CD4-positive, alpha-beta T cell (primary cell): Measurements from ENCODE around the gene PRKN. TPM values are rescaled to one million over a fixed set of nuclear protein-coding genes. Genes with fewer than 3 reads are reported as not detected.

Source experiments
- ATAC-seq: fragments of 200-7000 bp; cut with Tn5 transposase; one replicate; pipeline ENCODE4 v1.10.0; 2022; ENCODE audit warnings: mild to moderate bottlenecking; ENCODE audit not compliant: poor library complexity
- CTCF ChIA-PET: fragments of 350-600 bp; sonication (Branson Sonifier 250); formaldehyde crosslinking; loops from one replicate; lab custom pipeline; 2021; ENCODE audit warnings: antibody characterized with exemption, inconsistent platforms; lab: Charles Lee
- POLR2A ChIA-PET: fragments of 350-600 bp; sonication (Branson Sonifier 250); formaldehyde crosslinking; loops from one replicate; lab custom pipeline; 2021; ENCODE audit warnings: antibody characterized with exemption, inconsistent platforms; lab: Charles Lee
- DNase-seq, 14 experiments: peaks; one replicate each; pipeline ENCODE4 v3.0.0-alpha.2; 2013 to 2020; ENCODE audit warnings: mixed read lengths in 2 of 14
- H3K27ac ChIP-seq, 2 donors: one replicate each; pipeline versions ENCODE4 v1.5.1 to v1.7.0; 2013; ENCODE audit warnings: low read length in 2 of 2, low read depth in 1 of 2, mild to moderate bottlenecking in 1 of 2
- H3K27me3 ChIP-seq, 2 experiments: 1 replicate in 1 of 2; 2 replicates in 1 of 2; pipeline versions ENCODE4 v1.6.1 to v1.7.0; 2013; ENCODE audit warnings: low read length in 2 of 2, control low read depth in 1 of 2, mild to moderate bottlenecking in 1 of 2, moderate library complexity in 1 of 2; ENCODE audit not compliant: insufficient read depth in 2 of 2, control insufficient read depth in 1 of 2
- H3K36me3 ChIP-seq: one replicate; pipeline ENCODE4 v1.6.1; 2013; ENCODE audit warnings: low read length, control low read depth; ENCODE audit not compliant: insufficient read depth
- H3K4me1 ChIP-seq: one replicate; pipeline ENCODE4 v1.6.1; 2013; ENCODE audit warnings: low read length, control low read depth; ENCODE audit not compliant: insufficient read depth
- H3K4me3 ChIP-seq: one replicate; pipeline ENCODE4 v1.5.1; 2013; ENCODE audit warnings: mild to moderate bottlenecking, low read length, moderate library complexity
- H3K9me3 ChIP-seq, 2 experiments: 1 replicate in 1 of 2; 2 replicates in 1 of 2; pipeline versions ENCODE4 v1.6.1 to v1.7.0; 2013; ENCODE audit warnings: low read length in 2 of 2, mild to moderate bottlenecking in 2 of 2, control low read depth in 1 of 2, moderate library complexity in 1 of 2; ENCODE audit not compliant: control insufficient read depth in 1 of 2, insufficient read depth in 1 of 2
- H3K27ac Mint-ChIP-seq: one replicate; pipeline ENCODE4 v1.8.0; 2020; ENCODE audit warnings: mixed read lengths
- H3K27me3 Mint-ChIP-seq: one replicate; pipeline ENCODE4 v1.8.0; 2021; ENCODE audit warnings: mixed read lengths
- H3K36me3 Mint-ChIP-seq: one replicate; pipeline ENCODE4 v1.8.0; 2021; ENCODE audit warnings: low read depth, mixed read lengths
- H3K4me1 Mint-ChIP-seq: one replicate; pipeline ENCODE4 v1.8.0; 2021; ENCODE audit warnings: low read depth, mixed read lengths
- H3K4me3 Mint-ChIP-seq: one replicate; pipeline ENCODE4 v1.8.0; 2020; ENCODE audit warnings: mild to moderate bottlenecking, mixed read lengths
- H3K9me3 Mint-ChIP-seq: one replicate; pipeline ENCODE4 v1.8.0; 2020; ENCODE audit warnings: mixed read lengths
- intact Hi-C, 2 experiments: fragments of 100-400 bp; cut with DNase I in 1 of 2; cut with micrococcal nuclease in 1 of 2; formaldehyde crosslinking; loops; one replicate each; pipeline versions ENCODE4 v1.15.1 to v1.9.0; 2023 to 2025; cut with DNase I, micrococcal nuclease
- total RNA-seq, 174 experiments: library from RNA in 2 of 174; stranded (reverse) in 2 of 174; gene quantifications; one replicate each; pipeline ENCODE4 v1.2.3 and lab custom pipeline; 2021 to 2026
- TF ChIP-seq, protein P1 (sequence below): fragments of 200-600 bp; IDR thresholded peaks from one replicate; pipeline ENCODE4 v1.8.0; 2022; ENCODE audit warnings: antibody characterized with exemption, mild to moderate bottlenecking

Gene PRKN
- total RNA-seq, 2 experiments from 2014 or later: 5.2 to 5.4 TPM

DNA sequence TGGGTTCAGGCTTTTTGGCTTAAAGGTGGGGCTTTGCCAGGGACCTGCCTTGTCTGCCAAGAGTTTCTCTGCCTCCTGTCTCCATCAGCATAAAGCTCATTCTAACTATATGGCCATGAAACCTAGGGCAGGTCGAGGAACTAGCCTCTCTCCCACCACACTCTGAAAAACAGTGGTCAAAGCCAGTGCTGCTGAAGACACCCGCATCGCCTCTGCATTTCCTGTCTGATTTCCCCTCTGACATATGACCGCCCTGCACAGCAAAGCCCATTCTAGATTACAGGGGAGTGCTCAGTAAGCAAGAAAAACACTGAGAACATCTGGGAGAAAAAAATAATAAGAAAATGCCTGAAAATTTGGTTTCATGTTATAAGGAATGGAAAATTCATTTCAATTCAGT is 573.6 kb downstream of the PRKN start:
- H3K27ac Mint-ChIP-seq: no peak overlapping the region
- ATAC-seq: no peak
- H3K9me3 ChIP-seq: peaks cover 0 to 4% of the 10 kb centered on the region in 2 experiments
- ChIA-PET POLR2A (no interaction called here), CTCF (no interaction called here)
- peaks cover 3% of the 10 kb centered on the region for H3K9me3 Mint-ChIP-seq
- H3K4me3 Mint-ChIP-seq: no peak overlapping the region
- no peak overlapping the region for H3K4me3 ChIP-seq
- TF ChIP-seq, protein P1, sequence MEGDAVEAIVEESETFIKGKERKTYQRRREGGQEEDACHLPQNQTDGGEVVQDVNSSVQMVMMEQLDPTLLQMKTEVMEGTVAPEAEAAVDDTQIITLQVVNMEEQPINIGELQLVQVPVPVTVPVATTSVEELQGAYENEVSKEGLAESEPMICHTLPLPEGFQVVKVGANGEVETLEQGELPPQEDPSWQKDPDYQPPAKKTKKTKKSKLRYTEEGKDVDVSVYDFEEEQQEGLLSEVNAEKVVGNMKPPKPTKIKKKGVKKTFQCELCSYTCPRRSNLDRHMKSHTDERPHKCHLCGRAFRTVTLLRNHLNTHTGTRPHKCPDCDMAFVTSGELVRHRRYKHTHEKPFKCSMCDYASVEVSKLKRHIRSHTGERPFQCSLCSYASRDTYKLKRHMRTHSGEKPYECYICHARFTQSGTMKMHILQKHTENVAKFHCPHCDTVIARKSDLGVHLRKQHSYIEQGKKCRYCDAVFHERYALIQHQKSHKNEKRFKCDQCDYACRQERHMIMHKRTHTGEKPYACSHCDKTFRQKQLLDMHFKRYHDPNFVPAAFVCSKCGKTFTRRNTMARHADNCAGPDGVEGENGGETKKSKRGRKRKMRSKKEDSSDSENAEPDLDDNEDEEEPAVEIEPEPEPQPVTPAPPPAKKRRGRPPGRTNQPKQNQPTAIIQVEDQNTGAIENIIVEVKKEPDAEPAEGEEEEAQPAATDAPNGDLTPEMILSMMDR: no peak
- no peak for DNase-seq
- no peaks in the 10 kb centered on the region for H3K36me3 ChIP-seq
- H3K4me1 ChIP-seq: no peaks in the 10 kb centered on the region
- intact Hi-C loops: no loop called here
- H3K4me1 Mint-ChIP-seq: no peaks in the 10 kb centered on the region
- H3K27ac ChIP-seq: no peak overlapping the region
- no peaks in the 10 kb centered on the region for H3K36me3 Mint-ChIP-seq
- H3K27me3 ChIP-seq: no peaks in the 10 kb centered on the region
- no peaks in the 10 kb centered on the region for H3K27me3 Mint-ChIP-seq

DNA sequence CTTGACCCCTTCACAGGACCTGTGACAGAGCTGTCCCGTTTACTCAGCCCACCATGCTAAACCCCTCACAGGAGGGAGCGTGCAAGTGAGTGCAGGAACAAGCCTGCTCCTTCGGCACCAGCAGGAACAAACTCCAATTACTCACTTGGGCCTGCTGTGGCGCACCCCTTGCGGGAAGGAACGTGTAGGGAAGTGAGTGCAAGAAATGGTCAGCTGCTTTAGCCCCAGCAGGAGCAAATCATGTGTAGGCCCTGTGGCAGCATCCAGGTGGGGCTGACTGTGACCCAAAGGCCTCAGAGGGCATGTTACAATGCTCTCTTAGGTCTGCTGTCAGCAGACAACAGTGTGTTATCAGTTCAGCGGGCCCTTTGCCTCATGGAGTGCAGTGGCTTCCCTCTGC is 574.4 kb downstream of the PRKN start:
- Mint-ChIP-seq H3K36me3 (no peaks in the 10 kb centered on the region), H3K9me3 (peaks cover 3% of the 10 kb centered on the region), H3K27ac (no peak overlapping the region), H3K27me3 (no peaks in the 10 kb centered on the region), H3K4me3 (no peak overlapping the region), H3K4me1 (no peaks in the 10 kb centered on the region)
- Histone ChIP-seq H3K27ac (no peak overlapping the region), H3K4me1 (no peaks in the 10 kb centered on the region), H3K27me3 (no peaks in the 10 kb centered on the region), H3K36me3 (no peaks in the 10 kb centered on the region), H3K4me3 (no peak overlapping the region), H3K9me3 (peaks cover 0 to 4% of the 10 kb centered on the region in 2 experiments)
- no peak for DNase-seq
- ChIA-PET POLR2A (no interaction called here), CTCF (no interaction called here)
- TF ChIP-seq, protein P1: no peak
- no peak for ATAC-seq
- intact Hi-C loops: no loop called here

DNA sequence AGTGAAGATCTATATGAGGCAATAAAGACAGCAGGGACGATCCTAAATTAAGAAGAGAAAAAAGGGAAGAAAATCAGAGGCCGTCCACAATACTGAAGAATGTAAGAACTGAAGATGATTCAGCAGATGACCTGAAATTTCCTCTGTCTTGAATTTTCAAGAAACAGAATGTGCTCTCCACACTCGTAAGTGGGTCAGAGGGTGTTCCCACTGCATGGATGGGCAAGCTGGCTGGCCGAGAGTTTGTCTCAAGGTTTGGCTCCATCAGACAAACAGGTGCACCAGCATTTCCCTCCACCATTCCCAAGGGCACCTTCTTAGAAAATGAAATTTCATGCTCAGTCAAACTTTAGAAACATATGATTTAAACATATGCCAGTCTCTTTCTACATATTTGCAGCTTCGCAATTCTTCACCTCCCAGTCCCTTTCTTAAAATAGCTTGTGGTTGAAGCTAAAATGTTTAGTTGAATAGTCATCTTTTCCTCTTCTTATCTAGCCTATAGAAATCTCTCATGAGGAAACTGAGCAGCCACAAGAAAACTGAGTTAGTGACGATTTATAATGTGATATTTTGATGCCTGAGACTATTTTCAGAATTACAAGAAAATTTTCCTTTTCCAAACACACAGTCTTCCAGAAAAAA is 576.4 kb downstream of the PRKN start:
- peaks cover 0 to 4% of the 10 kb centered on the region in 2 experiments for H3K9me3 ChIP-seq
- H3K27ac Mint-ChIP-seq: no peak overlapping the region
- DNase-seq (no peak), ATAC-seq (no peak)
- intact Hi-C loops: no loop called here
- ChIA-PET CTCF (no interaction called here), POLR2A (no interaction called here)
- no peak overlapping the region for H3K4me3 Mint-ChIP-seq
- H3K36me3 ChIP-seq: no peaks in the 10 kb centered on the region
- H3K36me3 Mint-ChIP-seq: no peaks in the 10 kb centered on the region
- H3K27me3 ChIP-seq: no peaks in the 10 kb centered on the region
- H3K27me3 Mint-ChIP-seq: no peaks in the 10 kb centered on the region
- H3K4me1 ChIP-seq: no peaks in the 10 kb centered on the region
- H3K27ac ChIP-seq: no peak overlapping the region
- H3K4me3 ChIP-seq: no peak overlapping the region
- H3K9me3 Mint-ChIP-seq: no peaks in the 10 kb centered on the region
- no peaks in the 10 kb centered on the region for H3K4me1 Mint-ChIP-seq
- TF ChIP-seq, protein P1: no peak
